ENCODE results near the gene C1orf198. TPM values are rescaled to one million over a fixed set of nuclear protein-coding genes. Genes with fewer than 3 reads are reported as not detected.

C1orf198 gene
- polyA plus RNA-seq, 1 experiment: 52.7 TPM

DNA sequence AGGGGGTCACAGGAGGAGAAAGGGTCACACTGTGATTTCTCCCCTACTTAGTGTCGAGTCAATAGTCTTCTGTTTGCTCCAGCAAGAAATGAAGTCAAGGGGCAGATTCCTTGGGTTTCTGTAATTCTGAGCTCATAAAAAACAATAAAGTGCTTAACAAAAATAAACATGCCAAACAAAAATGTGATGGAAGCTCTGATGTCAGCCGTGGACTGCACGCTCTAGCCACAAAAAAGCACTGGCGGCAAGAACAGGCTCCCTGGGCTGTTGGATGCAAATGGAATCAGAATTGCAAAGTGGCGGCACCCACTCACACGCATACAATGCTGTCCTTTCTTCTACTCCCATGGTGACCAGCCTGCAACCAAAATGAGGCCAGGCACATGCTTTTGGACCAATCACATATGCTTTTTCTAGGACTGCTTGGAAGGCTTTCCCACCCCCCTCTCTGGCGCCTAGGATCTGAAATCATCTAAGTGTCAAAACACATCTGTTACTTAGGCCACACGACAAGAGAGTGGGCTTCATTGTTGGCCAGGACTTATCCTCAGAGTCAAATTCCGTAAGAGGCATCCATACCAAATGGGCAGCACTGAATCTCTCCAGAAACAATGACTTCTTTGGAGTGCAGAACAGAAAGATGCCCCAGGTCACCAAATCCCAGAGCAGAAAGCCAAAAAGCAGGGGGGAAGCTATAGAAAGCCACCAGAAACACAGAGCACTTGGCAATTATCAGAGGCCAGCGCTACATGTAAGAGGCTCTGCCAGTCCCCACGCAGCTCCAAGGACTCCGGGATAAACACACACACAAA, 9.2 kb downstream of the C1orf198 start:
- TF ChIP-seq, protein P1, sequence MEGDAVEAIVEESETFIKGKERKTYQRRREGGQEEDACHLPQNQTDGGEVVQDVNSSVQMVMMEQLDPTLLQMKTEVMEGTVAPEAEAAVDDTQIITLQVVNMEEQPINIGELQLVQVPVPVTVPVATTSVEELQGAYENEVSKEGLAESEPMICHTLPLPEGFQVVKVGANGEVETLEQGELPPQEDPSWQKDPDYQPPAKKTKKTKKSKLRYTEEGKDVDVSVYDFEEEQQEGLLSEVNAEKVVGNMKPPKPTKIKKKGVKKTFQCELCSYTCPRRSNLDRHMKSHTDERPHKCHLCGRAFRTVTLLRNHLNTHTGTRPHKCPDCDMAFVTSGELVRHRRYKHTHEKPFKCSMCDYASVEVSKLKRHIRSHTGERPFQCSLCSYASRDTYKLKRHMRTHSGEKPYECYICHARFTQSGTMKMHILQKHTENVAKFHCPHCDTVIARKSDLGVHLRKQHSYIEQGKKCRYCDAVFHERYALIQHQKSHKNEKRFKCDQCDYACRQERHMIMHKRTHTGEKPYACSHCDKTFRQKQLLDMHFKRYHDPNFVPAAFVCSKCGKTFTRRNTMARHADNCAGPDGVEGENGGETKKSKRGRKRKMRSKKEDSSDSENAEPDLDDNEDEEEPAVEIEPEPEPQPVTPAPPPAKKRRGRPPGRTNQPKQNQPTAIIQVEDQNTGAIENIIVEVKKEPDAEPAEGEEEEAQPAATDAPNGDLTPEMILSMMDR (IDR thresholded peaks at IDR 0.05; ENCODE audit: low read depth, low read length): no peak
- Histone ChIP-seq H3K27me3 (ENCODE audit: control insufficient read depth, insufficient read depth, low read length) (peaks cover 2% of the 10 kb centered on the region), H3K27ac (ENCODE audit: low read depth, low read length) (peak overlapping the region; percentile 13), H3K4me3 (ENCODE audit: low read depth, low read length) (no peak overlapping the region), H3K9me3 (ENCODE audit: control insufficient read depth, insufficient read depth, low read length) (no peaks in the 10 kb centered on the region)
- ChIA-PET CTCF (interaction anchor here (0.8 to 1.1 kb wide), 2 partner anchors 62 to 120 kb away, joined by 3 read pairs; partner anchors contain the start of gene ARV1), POLR2A (interaction anchor here (0.7 to 2.9 kb wide), 3 partner anchors 9 to 20 kb away, joined by 3 to 31 read pairs (median 4); partner anchors contain the start of gene C1orf198)
- peak; percentile 42 for DNase-seq (ENCODE audit: low read depth, low spot score)

DNA sequence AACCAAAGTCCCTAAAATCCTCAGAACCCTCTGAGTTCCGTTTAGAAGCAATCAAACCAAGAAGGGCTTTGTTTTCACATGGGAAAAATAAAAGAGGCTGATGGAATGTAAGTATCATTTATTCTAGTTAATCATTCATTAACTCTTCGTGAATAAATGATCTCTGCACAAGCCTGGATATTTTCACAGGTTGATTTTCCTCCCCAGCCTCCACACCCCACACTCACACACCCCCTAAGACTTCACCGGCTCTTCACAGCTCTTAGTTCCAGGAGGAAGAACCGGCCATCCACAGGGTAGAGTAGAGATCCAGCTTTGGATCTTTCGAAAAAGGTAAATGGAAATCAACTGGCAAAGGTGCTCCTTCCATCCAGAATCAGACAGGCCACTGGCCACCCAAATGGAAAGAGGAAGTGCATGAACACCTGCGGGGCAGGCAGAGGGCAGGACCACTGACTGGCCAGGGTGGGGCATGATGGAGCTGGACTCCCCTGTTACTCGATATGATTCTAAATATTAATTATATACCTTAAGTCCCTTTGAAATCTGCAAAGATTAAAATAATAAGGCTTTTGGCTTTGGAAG, 10.0 kb downstream of the C1orf198 start:
- H3K27me3 ChIP-seq (ENCODE audit: control insufficient read depth, insufficient read depth, low read length): peaks cover 2% of the 10 kb centered on the region
- CTCF ChIA-PET: interaction anchor here (0.8 to 1.1 kb wide), 2 partner anchors 61 to 121 kb away, joined by 3 read pairs; partner anchors contain the start of gene ARV1
- H3K9me3 ChIP-seq (ENCODE audit: control insufficient read depth, insufficient read depth, low read length): peaks cover under 1% of the 10 kb centered on the region; the same call in 1 of the 2 replicates
- POLR2A ChIA-PET: interaction anchor here (0.7 to 2.9 kb wide), 3 partner anchors 10 to 20 kb away, joined by 3 to 31 read pairs (median 4); partner anchors contain the start of gene C1orf198
- TF ChIP-seq, protein P1 (IDR thresholded peaks at IDR 0.05; ENCODE audit: low read depth, low read length): no peak
- no peak for DNase-seq (ENCODE audit: low read depth, low spot score)
- no peak overlapping the region for H3K4me3 ChIP-seq (ENCODE audit: low read depth, low read length)
- peak overlapping the region; percentile 13 for H3K27ac ChIP-seq (ENCODE audit: low read depth, low read length)

DNA sequence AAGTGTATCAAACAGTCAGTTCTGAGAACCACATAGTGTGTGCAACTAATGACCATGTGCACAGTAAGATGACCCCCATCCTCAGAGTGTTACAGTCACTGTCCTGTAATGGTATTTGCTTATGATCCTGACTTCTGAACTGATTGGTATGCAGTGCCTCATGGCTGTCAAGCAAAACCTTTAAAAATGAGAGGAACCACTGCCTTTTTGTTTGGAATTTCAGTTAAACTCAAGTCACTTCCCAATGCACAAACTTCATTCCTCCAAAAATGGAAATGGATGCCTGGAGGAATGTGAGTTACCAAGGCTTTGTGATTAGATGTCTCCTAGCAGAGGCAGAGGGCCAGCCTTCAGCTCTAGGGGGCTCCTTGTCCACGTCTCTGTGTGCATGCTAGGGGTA, 10.5 kb downstream of the C1orf198 start:
- DNase-seq (ENCODE audit: low read depth, low spot score): no peak
- Histone ChIP-seq H3K4me3 (ENCODE audit: low read depth, low read length) (no peak overlapping the region), H3K27me3 (ENCODE audit: control insufficient read depth, insufficient read depth, low read length) (peaks cover 2% of the 10 kb centered on the region), H3K27ac (ENCODE audit: low read depth, low read length) (no peak overlapping the region), H3K9me3 (ENCODE audit: control insufficient read depth, insufficient read depth, low read length) (peaks cover 6% of the 10 kb centered on the region)
- POLR2A ChIA-PET: interaction anchor here (2.9 kb wide), 1 partner anchor 11 kb away, joined by 31 read pairs; the partner anchor contains the start of gene C1orf198
- CTCF ChIA-PET: no interaction called here
- TF ChIP-seq, protein P1 (IDR thresholded peaks at IDR 0.05; ENCODE audit: low read depth, low read length): no peak

DNA sequence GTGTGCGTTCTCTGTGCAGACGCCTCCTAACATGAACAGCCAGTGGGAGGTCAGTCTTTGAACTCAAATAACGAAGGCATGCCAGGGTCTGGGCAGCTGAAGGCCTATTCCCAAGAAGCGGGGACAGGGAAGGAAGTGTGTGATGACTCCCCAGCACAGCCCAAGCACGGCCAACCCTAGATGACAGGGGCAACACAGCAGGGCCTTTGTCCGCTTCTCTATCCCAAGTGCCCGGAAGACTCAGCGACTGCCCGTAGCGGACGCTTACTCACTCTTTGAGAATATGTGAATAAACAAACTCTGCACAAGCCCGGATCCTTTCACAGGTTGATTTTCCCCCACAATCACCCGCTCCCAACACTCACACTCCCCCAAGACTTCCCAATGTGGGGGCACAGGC, 11.2 kb downstream of the C1orf198 start:
- TF ChIP-seq, protein P1 (IDR thresholded peaks at IDR 0.05; ENCODE audit: low read depth, low read length): no peak
- CTCF ChIA-PET: no interaction called here
- no peak for DNase-seq (ENCODE audit: low read depth, low spot score)
- peaks cover 2% of the 10 kb centered on the region for H3K27me3 ChIP-seq (ENCODE audit: control insufficient read depth, insufficient read depth, low read length)
- H3K4me3 ChIP-seq (ENCODE audit: low read depth, low read length): no peak overlapping the region
- peaks cover 7% of the 10 kb centered on the region for H3K9me3 ChIP-seq (ENCODE audit: control insufficient read depth, insufficient read depth, low read length)
- POLR2A ChIA-PET: interaction anchor here (2.9 kb wide), 1 partner anchor 11 kb away, joined by 31 read pairs; the partner anchor contains the start of gene C1orf198
- peak overlapping the region; percentile 60 for H3K27ac ChIP-seq (ENCODE audit: low read depth, low read length)
